ENCODE measurements around the gene ARPP21. TPM values are rescaled to one million over a fixed set of nuclear protein-coding genes. Genes with fewer than 3 reads are reported as not detected.

Gene ARPP21
- not detected in 2 replicates for total RNA-seq

DNA sequence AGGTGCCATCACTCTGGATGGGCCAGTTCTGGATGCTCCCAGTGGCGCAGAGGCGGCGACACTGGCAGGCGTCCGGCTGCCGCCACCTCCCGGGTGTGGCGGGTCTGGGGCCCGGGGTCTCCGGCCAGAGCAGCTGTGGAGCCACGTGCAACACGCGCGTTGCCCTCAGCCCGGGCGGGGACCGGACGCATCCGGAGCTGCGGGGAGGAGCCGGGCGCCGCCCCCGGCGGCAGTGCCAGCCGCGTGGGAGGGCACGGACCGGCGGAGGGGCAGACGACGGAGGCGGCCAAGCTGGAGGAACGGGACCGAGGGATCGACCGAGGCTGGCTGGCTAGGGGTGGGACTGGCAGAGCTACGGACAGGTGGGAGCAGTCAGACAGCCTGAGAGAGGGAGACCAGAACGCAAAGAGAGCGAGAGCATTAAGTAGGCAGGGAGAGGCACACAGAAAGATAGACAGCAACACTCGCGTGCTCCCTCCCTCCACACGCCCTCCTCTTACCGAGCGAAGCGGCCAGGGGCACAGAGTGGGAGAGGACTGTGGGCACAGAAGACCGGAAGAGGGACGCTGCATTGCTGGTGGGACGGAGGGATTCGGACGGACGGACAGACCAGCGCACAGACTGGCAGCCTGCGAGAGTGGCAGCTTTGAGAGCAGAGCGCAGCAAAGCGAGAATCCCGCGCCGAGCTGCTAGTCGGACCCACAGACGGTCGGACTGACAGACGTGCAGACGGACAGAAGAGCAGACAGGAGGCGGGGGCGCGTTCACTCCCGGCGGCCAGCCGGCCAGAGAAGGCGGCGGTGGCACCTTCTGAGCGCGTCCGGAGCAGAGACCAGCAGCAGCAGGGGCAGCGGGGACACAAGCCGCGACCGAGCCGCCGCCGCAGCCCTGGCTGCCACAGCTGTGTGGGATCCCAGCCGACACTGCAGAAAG is at the start of gene ARPP21:
ARPP21 (plus strand) TSS at position 272 of the 933 bp plus-strand sequence. CDS start 42,227 bp downstream, outside the sequence.

Measured in smooth muscle cell of bladder (primary cell).